ENCODE measurements around the gene C20orf202.
"Not testable (repeated sequence)": the region's sequence is repeated elsewhere in the genome, so short reads cannot be mapped to it uniquely, and the experiment has no call there.

The C20orf202 gene

GRCh38 chr20:1209447-1210387, 6.5 kb downstream of the C20orf202 start:
- DNase-seq: no peak

GRCh38 chr20:1210501-1210900, 7.2 kb downstream of the C20orf202 start:
- DNase-seq: no peak

DNA sequence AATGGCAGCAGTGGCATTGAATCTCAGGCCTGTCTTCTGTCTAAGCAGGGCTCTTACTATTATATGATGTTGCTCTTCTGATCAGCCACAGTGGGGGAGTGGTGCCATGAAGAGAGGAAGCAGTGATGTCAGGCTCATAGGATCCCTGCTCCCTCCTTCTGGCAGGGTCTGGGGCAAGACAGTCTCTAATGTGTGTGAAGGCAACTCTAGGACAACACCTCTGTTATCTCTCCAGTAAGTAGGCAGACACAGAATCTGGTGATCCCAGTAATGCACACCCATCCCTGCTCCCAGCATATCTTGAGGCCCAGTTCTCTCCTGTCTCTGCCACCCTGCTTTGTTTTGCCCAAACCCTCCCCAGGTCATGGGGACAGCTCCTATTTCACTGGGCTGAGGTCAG, 8.8 kb downstream of the C20orf202 start:
- no peak for DNase-seq

DNA sequence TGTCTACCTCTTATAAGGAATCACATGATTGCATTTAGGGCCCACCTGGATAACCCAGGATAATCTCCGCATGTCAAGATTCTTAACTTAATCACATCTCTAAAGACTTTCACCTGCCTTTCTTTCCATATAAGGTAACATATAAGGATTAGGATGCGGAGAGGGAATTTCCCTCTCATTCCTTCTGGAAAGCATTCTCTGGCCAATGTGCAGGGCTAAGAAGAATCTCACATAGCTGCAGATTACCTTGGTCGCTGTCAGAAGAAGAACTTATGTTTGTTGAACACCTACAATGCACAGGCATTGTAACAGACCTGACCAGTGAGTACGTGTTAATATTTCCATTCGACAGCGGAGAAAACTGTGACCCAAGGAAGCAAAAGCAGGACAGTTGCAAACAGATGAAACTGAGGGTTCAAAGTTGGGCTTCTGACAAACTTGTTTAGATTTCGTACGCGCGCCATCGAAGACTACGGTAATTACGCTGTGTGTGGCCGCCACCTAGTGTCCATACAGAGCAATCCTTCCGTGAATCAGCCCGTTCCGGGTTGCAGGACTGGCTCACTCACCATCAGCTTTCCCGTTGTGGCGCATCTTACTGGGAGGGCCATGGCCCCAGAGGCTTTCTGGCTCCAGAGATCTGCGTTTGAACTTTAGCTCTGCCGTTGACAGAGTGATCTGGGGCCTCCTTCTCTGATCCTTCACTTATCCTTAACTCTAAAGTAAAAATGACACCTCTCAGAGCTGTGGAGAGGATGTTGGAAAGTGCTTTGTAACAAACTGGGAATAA, 9.5 kb downstream of the C20orf202 start:
- peak; percentile 67 for DNase-seq

DNA sequence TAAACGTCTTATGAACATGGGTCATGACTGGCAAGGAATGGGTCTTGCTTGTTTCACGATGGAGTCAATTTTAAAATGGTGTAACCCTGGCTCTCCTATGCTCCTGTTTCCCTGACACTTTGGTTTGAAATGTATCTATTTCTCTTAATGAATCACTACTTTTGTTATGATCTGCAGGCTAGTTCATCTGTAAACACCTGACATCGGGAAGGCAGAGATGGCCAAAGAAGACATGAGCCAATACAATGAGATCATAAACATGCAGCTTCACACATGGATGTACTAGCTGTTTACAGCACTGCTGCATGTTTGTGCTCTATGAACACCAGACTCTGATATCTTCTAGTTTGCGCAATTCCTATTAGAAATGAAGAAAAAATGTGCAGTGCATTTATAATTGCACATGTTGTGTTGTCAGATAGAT, 11.6 kb downstream of the C20orf202 start:
- DNase-seq: no peak

DNA sequence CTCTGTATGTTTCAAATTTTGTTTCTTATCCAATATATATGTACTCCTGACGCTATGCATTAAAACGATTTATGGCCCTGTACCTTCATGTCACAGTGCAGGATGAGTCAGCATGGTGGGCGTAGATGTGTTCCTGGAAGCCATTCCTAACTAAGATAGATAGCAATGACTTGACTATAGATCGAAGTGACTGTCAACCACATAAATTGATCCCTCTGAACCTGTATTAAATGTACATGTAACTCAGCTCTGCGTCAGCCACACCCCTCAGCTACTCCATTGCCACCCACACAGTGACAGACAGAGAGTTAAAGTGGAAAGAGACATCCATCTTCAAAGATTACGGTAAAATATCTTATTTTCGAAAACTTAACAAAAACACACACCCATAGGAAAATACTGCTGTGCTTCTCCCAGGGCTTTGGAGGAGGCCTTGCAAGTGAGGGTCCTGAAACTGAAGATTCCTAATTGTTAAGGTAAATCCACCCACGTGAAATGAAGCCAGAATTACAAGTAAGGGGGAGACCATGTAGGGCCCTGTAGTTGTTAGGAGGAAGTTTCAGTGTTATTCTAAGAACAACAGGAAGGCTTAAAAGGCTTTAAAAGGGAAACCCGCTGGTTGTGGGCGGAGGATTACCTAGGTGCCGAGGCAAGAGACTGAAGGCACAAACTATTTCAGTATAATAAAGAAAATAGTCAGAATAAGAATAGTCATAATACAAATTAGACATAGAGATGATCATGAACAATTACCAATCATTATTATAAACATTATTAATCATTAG, 12.3 kb downstream of the C20orf202 start:
- no peak for DNase-seq

- DNase-seq: not testable (repeated sequence)
Observed at GRCh38 chr20:1216527-1217427, 13.5 kb downstream of the C20orf202 start.

GRCh38 chr20:1222750-1223149, 19.5 kb downstream of the C20orf202 start:
- DNase-seq: not testable (repeated sequence)

GRCh38 chr20:1224205-1224890, 21.1 kb downstream of the C20orf202 start:
- DNase-seq: no peak

- DNase-seq: no peak
Observed at GRCh38 chr20:1225263-1225782, 22.1 kb downstream of the C20orf202 start.

GRCh38 chr20:1225783-1226654, 22.8 kb downstream of the C20orf202 start, which contains the start of gene RAD21L1:
RAD21L1 (plus strand) TSS chr20:1226044; CDS start chr20:1228454, 2,410 bp downstream.
- peak; percentile 74 for DNase-seq

DNA sequence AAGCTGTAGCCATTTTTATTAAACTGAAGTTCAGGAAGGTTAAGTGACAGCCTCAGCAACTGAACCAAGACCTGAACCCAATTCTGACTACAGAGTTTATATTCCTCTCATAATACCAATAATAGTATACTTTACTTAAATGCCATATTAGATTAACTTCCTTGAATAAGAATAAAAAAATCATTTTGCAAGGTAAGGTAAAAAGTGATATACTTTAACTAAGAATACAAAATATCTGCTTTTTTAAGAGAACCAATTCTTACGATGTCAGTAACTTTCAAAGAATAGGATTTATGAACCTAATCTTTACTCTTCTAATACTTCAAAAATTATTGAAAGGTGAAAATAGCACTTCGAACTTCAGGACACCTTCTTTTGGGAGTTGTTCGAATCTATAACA, 26.3 kb downstream of the C20orf202 start:
- DNase-seq: no peak

DNA sequence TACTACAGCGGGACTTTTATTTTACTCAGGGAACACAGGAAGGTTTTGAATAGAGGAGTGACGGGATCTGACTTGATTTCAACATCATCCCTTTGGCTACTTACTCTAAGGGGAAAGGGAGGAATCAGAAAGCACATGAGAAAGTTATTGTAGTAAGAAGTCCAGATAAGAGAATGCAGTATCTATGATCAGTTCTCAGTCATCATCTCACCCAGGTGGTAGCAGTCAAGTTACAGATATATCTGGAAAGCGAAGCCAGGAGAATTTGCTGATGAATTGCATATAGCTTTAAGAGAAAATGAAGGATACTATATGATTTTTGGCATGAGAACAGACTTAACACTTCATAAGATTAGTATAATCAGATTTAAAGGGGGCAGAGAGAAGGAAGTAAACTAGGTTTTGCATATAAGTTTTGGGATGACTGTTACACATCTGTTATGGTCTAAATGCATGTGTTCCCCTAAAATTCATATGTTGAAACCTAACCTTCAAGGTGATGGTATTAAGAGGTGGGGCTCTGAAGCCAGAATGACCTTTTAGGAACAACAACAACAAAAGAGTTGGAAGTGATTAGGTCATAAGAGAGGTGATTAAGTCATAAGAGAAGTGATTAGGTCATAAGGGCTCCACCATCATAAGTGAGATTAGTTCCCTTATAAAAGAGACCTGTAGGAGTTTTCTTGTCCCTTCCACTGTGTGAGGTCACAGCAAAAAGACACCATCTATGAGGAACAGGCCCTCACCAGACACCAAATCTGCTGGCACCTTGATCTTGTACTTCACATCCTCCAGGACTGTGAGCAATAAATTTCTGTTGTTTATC, 29.2 kb downstream of the C20orf202 start:
- DNase-seq: no peak

DNA sequence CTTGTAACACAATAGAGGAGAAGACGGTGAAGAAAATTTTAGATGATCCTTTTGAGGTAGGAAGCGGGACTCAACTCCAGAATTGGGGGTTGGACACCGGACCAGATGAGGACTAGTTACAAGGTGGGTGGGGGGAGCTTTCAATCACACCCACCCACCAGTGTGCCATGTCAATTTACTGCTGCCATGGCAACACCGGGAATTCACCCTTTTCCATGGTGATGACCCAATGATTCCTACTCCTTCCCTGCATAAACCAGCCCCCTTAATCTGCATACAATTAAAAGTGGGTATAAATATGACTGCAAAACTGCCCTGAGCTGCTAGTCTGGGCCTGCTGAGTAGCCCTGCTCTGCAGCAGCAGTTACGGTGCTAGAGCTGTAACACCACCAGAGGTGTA, 37.3 kb downstream of the C20orf202 start:
- DNase-seq: no peak

- DNase-seq: no peak
Observed at GRCh38 chr20:1241456-1241855, 38.2 kb downstream of the C20orf202 start.

DNA sequence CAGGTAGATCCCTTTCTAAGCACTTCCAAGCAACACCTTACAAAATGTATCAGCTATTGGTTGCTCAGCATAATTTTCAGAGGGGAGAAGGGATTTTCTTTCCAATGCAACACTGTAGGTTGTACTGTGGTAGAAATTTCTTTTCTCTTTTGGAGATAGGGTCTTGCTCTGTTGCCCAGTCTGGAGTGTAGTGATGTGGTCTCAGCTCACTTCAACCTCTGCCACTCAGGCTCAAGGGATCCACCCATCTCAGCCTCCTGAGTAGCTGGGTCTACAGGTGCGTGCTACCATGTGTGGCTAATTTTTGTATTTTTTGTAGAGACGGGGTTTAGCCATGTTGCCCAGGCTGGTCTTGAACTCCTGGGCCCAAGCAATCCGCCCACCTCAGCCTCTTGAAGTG, 38.8 kb downstream of the C20orf202 start:
- DNase-seq: no peak

DNA sequence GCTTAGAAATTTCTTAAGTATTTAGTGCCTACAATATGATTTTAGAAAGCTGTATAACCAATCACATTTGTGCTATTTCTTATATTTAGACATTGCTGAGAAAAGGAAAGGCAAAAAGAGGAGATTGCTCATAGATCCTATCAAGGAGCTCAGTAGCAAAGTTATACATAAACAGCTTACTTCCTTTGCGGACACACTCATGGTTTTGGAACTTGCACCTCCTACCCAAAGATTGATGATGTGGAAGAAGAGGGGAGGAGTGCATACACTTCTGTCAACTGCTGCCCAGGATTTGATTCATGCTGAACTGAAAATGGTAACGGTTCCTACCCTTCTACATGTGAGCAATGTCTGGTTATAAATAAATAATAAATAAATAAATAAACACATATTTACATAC, 39.3 kb downstream of the C20orf202 start:
- DNase-seq: no peak

DNA sequence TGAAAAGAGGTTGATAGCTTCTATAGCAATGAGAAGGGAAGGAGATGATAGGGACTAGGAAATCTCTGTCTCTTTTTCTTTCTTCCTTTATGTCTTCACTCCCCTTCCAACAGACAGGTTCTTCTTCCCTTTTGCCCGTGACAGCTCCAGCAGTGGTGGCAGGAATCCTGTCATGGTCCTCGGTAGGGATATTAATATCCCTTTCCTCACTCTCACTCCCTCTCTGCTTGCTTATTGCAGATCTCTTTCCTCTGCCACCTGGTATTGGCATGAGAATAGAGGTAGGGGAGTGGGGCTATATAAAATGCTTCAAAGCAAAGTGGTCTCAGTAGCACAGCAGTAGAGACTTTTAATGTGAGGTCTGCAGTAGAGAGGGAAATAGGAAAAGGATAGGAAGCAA, 42.3 kb downstream of the C20orf202 start:
- DNase-seq: no peak

DNA sequence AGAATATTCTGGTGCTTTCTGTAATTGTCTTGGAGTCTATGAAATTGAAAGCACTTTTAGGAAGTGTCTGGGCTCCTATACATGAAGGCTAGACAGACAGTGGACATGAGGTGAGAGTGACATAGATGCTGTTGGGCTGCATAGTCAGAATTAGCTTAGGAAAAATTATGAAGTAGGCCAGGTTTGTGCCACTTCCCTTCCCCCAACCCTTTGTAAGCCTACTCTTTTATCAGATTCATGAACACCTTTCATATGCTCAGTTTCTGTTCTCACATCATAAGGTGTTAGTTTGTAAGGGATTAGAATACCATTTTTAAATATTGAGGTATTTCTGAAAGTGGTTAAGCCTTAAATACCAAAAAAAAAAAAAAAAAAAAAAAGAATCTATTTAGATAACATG, 44.4 kb downstream of the C20orf202 start:
- no peak for DNase-seq
